ENCODE results near the gene DHH.
"Not testable (repeated sequence)": the region's sequence is repeated elsewhere in the genome, so short reads cannot be mapped to it uniquely, and the experiment has no call there.

- not testable (repeated sequence) for TF ChIP-seq KDM1A (IDR thresholded peaks at IDR 0.05; ENCODE audit: low read depth); CTCF (IDR thresholded peaks at IDR 0.05); USF2 (IDR thresholded peaks at IDR 0.05); ZSCAN20 (CRISPR knock-in tag; IDR thresholded peaks at IDR 0.05); BHLHE40 (IDR thresholded peaks at IDR 0.05; ENCODE audit: low read depth, low read length)
These were observed 33.4 kb upstream of the DHH start for GRCh38 chr12:49127971-49128370.
